Neural crest cell (in vitro differentiated cells): ENCODE data around the gene EYA4. TPM values are rescaled to one million over a fixed set of nuclear protein-coding genes. Genes with fewer than 3 reads are reported as not detected.
A peak's percentile ranks its signal among the peaks of the same experiment; 100 is the strongest.

Experiments
- DNase-seq: peaks from one replicate; pipeline ENCODE4 v3.0.0; 2021; ENCODE audit warnings: low read depth, mixed read lengths, low spot score
- H3K27ac Mint-ChIP-seq: one replicate; pipeline ENCODE4 v1.8.0; 2021; ENCODE audit warnings: mild to moderate bottlenecking, mixed read lengths; ENCODE audit not compliant: unreplicated experiment
- H3K27me3 Mint-ChIP-seq: 2 replicates; pipeline ENCODE4 v1.8.0; 2021; ENCODE audit warnings: low read depth, mild to moderate bottlenecking, mixed read lengths
- H3K36me3 Mint-ChIP-seq: 2 replicates; pipeline ENCODE4 v1.8.0; 2021; ENCODE audit warnings: low read depth, mild to moderate bottlenecking, mixed read lengths
- H3K4me1 Mint-ChIP-seq: 2 replicates; pipeline ENCODE4 v1.8.0; 2021; ENCODE audit warnings: mixed read lengths
- H3K4me3 Mint-ChIP-seq: one replicate; pipeline ENCODE4 v1.8.0; 2021; ENCODE audit warnings: mild to moderate bottlenecking, mixed read lengths
- H3K9me3 Mint-ChIP-seq: 2 replicates; pipeline ENCODE4 v1.8.0; 2021; ENCODE audit warnings: mixed read lengths
- total RNA-seq: library from RNA; stranded (reverse); gene quantifications from 2 replicates; pipeline ENCODE4 v1.2.1, GENCODE V29; 2021
- TF ChIP-seq, protein P1 (sequence below): fragments of 200-600 bp; sonication (generic); conservative IDR thresholded peaks from 2 replicates; pipeline ENCODE4 v1.5.0; 2021; ENCODE audit warnings: antibody characterized with exemption, mild to moderate bottlenecking

EYA4 gene
- total RNA-seq, 1 donor from 2014 or later: 1.6 TPM

DNA sequence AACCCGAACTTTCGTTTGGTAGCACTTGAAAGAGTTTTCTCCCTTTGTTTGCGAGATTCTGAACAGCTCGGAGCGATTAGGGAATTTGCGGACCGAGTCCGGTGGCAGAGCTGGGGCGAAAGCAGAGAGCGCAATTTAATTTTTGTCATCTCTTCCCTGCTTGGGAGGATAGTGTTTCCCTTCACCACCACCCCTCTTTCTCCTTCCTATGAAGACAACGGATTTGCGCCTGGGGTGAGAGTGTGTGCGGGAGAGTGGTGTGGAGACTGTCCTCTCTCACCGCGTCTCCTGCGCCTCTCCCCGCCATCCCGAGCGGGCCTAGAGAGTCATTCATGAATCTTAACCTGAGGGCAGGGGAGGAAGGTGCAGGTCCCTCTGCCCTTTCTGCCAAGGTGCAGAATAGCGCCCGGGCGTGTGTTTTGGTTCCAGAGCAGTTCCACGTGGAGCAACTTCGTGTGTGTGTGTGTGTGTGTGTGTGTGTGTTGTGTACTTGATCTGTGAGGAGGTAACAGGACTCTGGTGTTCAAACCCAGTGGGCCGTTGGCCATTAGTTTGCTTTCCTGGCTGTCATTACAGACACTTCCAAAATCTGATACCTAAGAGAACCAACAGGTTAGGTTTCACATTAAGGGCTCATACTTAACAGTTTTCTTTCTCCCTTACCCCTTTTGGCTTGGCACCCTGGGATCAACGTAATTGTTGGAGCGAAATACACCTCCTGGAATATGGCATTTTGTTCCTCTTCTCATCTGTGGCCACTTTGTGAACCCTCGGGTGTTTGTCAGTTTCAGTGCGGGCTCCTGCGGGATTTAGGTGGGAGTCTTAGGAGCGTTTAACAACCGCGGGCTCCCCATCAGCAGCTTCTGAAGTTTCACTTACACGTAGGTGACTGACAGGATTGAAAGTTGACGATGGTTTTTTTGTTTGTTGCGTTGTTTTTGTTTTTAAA is 1.8 kb downstream of the EYA4 start:
- Mint-ChIP-seq H3K36me3 (no peaks in the 10 kb centered on the region), H3K27ac (no peak overlapping the region), H3K4me1 (peaks cover 22% of the 10 kb centered on the region), H3K9me3 (no peaks in the 10 kb centered on the region), H3K4me3 (peak overlapping the region; percentile 87), H3K27me3 (peaks cover 85% of the 10 kb centered on the region)
- TF ChIP-seq, protein P1, sequence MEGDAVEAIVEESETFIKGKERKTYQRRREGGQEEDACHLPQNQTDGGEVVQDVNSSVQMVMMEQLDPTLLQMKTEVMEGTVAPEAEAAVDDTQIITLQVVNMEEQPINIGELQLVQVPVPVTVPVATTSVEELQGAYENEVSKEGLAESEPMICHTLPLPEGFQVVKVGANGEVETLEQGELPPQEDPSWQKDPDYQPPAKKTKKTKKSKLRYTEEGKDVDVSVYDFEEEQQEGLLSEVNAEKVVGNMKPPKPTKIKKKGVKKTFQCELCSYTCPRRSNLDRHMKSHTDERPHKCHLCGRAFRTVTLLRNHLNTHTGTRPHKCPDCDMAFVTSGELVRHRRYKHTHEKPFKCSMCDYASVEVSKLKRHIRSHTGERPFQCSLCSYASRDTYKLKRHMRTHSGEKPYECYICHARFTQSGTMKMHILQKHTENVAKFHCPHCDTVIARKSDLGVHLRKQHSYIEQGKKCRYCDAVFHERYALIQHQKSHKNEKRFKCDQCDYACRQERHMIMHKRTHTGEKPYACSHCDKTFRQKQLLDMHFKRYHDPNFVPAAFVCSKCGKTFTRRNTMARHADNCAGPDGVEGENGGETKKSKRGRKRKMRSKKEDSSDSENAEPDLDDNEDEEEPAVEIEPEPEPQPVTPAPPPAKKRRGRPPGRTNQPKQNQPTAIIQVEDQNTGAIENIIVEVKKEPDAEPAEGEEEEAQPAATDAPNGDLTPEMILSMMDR: no peak
- peak; percentile 17 for DNase-seq

DNA sequence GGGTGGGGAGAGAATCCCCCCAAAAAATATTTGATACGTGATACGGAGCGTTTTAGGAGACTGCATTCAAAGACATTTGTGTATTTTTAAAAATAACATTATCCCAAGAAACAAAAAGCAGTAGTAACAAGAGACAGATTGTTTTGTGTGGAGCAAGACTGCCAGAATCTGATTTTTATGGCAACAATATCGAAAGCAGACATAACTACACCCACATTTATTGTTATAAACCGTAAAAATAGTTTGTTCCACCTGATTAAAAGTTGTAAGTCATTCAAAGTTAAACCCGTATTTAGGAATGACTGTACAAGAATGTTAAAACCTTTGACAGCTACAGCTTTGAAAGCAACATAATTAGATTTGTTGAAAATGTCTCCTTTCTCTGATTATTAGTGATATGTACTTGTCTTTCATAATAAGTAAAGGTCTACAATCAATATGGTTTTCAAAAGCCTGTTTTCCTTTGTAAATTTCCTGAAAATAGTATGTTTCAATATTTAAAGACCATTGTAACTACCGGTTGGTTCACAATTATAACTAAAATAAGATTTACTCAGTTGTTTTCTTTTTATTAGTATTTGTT is 2.7 kb downstream of the EYA4 start:
- TF ChIP-seq, protein P1: no peak
- no peaks in the 10 kb centered on the region for H3K9me3 Mint-ChIP-seq
- peaks cover 91% of the 10 kb centered on the region for H3K27me3 Mint-ChIP-seq
- H3K36me3 Mint-ChIP-seq: no peaks in the 10 kb centered on the region
- no peak overlapping the region for H3K27ac Mint-ChIP-seq
- DNase-seq: no peak
- H3K4me3 Mint-ChIP-seq: peak overlapping the region; percentile 87
- peaks cover 22% of the 10 kb centered on the region for H3K4me1 Mint-ChIP-seq

DNA sequence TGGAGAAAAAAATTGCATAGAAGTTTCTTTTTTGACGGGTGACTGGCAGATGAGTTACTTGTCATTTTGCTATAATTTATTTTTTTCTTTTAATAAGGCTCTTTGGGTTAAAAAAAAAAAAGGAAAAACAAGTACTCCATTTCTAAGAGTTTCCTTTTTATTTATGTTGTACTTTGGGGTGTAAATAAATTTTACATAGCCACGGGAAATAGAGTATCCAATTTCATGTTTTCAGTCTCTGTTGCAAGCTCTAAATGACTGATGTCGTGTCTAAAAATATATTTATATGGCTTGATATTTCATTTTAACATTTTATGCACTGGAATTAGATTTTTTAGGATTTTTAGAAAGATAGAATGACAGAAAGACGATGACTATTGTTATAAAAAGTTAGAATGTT is 3.4 kb downstream of the EYA4 start:
- Mint-ChIP-seq H3K27ac (no peak overlapping the region), H3K4me1 (peaks cover 22% of the 10 kb centered on the region), H3K9me3 (no peaks in the 10 kb centered on the region), H3K27me3 (peaks cover 92% of the 10 kb centered on the region), H3K4me3 (no peak overlapping the region), H3K36me3 (no peaks in the 10 kb centered on the region)
- no peak for DNase-seq
- TF ChIP-seq, protein P1: no peak

DNA sequence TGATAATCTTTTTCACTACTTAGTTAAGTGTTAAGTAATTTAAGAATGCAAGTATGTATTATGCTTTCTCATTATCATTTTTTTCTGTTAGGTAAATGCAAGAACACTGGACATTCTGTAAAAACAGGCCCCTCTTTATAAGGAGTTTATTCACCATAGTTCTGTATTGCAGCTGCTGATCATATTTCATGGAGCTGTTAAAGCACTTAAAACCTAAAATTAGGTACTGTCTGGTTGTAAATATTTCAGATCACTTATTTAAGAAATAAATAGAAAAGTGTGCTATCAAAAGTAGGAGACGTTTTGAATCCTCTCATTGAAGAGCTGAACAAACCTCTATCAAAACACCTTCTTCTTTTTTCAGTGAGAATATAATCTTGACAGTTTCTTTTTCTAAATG is 3.9 kb downstream of the EYA4 start:
- H3K27me3 Mint-ChIP-seq: peaks cover 92% of the 10 kb centered on the region
- no peak for DNase-seq

DNA sequence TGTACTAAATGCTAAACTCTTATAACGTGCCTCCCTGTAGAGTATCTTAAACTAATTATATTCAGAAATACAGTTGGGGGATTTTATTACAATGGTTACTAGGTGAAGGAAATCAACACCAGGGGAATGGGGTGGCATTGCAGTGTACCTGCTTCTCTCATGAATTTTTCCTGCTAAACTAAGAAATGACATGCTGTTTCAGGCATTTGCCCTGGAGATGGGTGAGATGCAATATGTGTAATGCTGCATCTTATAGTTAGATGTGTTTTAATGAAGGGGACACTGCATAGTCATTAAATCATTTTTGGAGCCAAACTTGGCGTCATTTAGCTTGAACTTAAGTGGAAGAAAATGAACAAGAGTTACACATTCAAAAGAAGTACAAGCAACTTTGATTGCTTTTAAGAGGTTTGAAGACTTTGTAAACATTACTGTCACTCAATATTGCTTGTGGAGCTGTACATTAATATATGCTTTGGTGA is 4.3 kb downstream of the EYA4 start:
- Mint-ChIP-seq H3K9me3 (no peaks in the 10 kb centered on the region), H3K36me3 (no peaks in the 10 kb centered on the region), H3K27me3 (peaks cover 90% of the 10 kb centered on the region), H3K4me3 (peak overlapping the region; percentile 32), H3K27ac (no peak overlapping the region), H3K4me1 (peaks cover 18% of the 10 kb centered on the region)
- no peak for DNase-seq
- TF ChIP-seq, protein P1: no peak

More for the DNA sequence above, 3.9 kb downstream of the EYA4 start:
- Mint-ChIP-seq H3K36me3 (no peaks in the 10 kb centered on the region), H3K4me3 (no peak overlapping the region), H3K4me1 (peaks cover 22% of the 10 kb centered on the region), H3K9me3 (no peaks in the 10 kb centered on the region), H3K27ac (no peak overlapping the region)
- TF ChIP-seq, protein P1: no peak
